HG03064 (cell line): ENCODE data around the gene MIOX.
"Not testable (repeated sequence)": the region's sequence is repeated elsewhere in the genome, so short reads cannot be mapped to it uniquely, and the experiment has no call there.

Experiments
- ATAC-seq: cut with Tn5 transposase; IDR thresholded peaks from one replicate; pipeline ENCODE4 v1.9.1; 2021; ENCODE audit warnings: low read depth; ENCODE audit not compliant: unreplicated experiment

Gene MIOX

GRCh38 chr22:50527921-50528681 lies 41.4 kb downstream of the MIOX start:
- no peak for ATAC-seq

- ATAC-seq = no peak
Observed at GRCh38 chr22:50528682-50529415, 42.2 kb downstream of the MIOX start.

GRCh38 chr22:50529416-50529896 lies 42.8 kb downstream of the MIOX start:
- no peak for ATAC-seq

GRCh38 chr22:50529897-50530579 lies 43.4 kb downstream of the MIOX start, which contains the start of gene TYMP:
Gene TYMP, minus strand, starts transcription at chr22:50530012. Its CDS starts 303 bp downstream, at chr22:50529709.
- no peak for ATAC-seq

- ATAC-seq = no peak
Observed at GRCh38 chr22:50530580-50530876, 43.9 kb downstream of the MIOX start.

GRCh38 chr22:50530877-50531545 lies 44.4 kb downstream of the MIOX start:
- ATAC-seq = no peak

GRCh38 chr22:50531546-50531961 lies 44.9 kb downstream of the MIOX start:
- no peak for ATAC-seq

GRCh38 chr22:50531962-50532674 lies 45.5 kb downstream of the MIOX start:
- no peak for ATAC-seq

- no peak for ATAC-seq
Observed at GRCh38 chr22:50532824-50533796, 46.5 kb downstream of the MIOX start.

- ATAC-seq = not testable (repeated sequence)
Observed at GRCh38 chr22:50533856-50534711, 47.4 kb downstream of the MIOX start.

- ATAC-seq = no peak
Observed at GRCh38 chr22:50535113-50535512, 48.5 kb downstream of the MIOX start.

GRCh38 chr22:50536226-50536625 lies 49.6 kb downstream of the MIOX start:
- no peak for ATAC-seq

GRCh38 chr22:50537765-50538164 lies 51.1 kb downstream of the MIOX start:
- ATAC-seq = no peak
